Gastrocnemius medialis (tissue), 4 donors: ENCODE results near the gene YAP1. TPM values are rescaled to one million over a fixed set of nuclear protein-coding genes. Genes with fewer than 3 reads are reported as not detected.

Experiments
- ATAC-seq, 2 donors: fragments of 150-250 bp; one replicate each; pipeline ENCODE4 v1.9.1; 2016
- DNase-seq, 2 donors: peaks; one replicate each; pipeline ENCODE4 v3.0.0-alpha.2; 2019
- H3K27ac ChIP-seq, 4 donors: fragments of 200-600 bp; sonication (generic); 1 replicate in 1 of 4; 2 replicates in 3 of 4; pipeline ENCODE4 v1.5.1; 2016 to 2018; ENCODE audit warnings: mild to moderate bottlenecking in 2 of 4, moderate library complexity in 1 of 4
- H3K27me3 ChIP-seq, 3 donors: fragments of 200-600 bp; sonication (generic) in 2 of 3; 1 replicate in 1 of 3; 2 replicates in 2 of 3; pipeline versions ENCODE4 v1.5.1 to v1.6.0; 2016 to 2019; ENCODE audit warnings: mild to moderate bottlenecking in 1 of 3, moderate library complexity in 1 of 3
- H3K36me3 ChIP-seq, 2 donors: fragments of 200-600 bp; sonication (generic) in 1 of 2; one replicate each; pipeline ENCODE4 v1.5.1; 2017 to 2018
- H3K4me1 ChIP-seq, 2 donors: fragments of 200-600 bp; sonication (generic) in 1 of 2; one replicate each; pipeline ENCODE4 v1.5.1; 2016 to 2017; ENCODE audit warnings: mild to moderate bottlenecking in 2 of 2
- H3K4me3 ChIP-seq, 4 donors: fragments of 200-600 bp; sonication (generic) in 3 of 4; 1 replicate in 1 of 4; 2 replicates in 3 of 4; pipeline ENCODE4 v1.5.1; 2016 to 2019; ENCODE audit warnings: mild to moderate bottlenecking in 2 of 4
- H3K9me3 ChIP-seq, 3 donors: fragments of 200-600 bp; sonication (generic) in 2 of 3; 1 replicate in 1 of 3; 2 replicates in 2 of 3; pipeline ENCODE4 v1.5.1; 2016 to 2019
- POLR2A ChIP-seq, 2 donors: fragments of 450-650 bp; IDR thresholded peaks; one replicate each; pipeline ENCODE4 v1.6.1; 2017; ENCODE audit warnings: antibody characterized with exemption in 2 of 2, mild to moderate bottlenecking in 2 of 2, moderate library complexity in 2 of 2
- in situ Hi-C, 4 donors: fragments of 200-750 bp; cut with MboI; loops; one replicate each; pipeline versions ENCODE4 v1.15.0 to v1.8.0; 2017; ENCODE audit warnings: low sequenced_read_pairs in 4 of 4
- intact Hi-C: fragments of 100-400 bp; cut with DNase I; formaldehyde crosslinking; loops from one replicate; pipeline ENCODE4 v1.15.1; 2023; ENCODE audit warnings: low total_unique reads
- total RNA-seq, 4 donors: library from RNA; depleted of rRNA; stranded (reverse); fragments of >200 nt; gene quantifications; one replicate each; pipeline versions ENCODE4 v1.1.0 to v1.2.3, GENCODE V29; 2016
- TF ChIP-seq, protein P1 (sequence below), 5 experiments: fragments of 450-650 bp in 3 of 5; fragments of 200-600 bp in 2 of 5; sonication (generic) in 2 of 5; IDR thresholded peaks in 4 of 5; conservative IDR thresholded peaks in 1 of 5; 1 replicate in 4 of 5; 2 replicates in 1 of 5; pipeline ENCODE4 v1.5.1; 2016 to 2019; ENCODE audit warnings: antibody characterized with exemption in 5 of 5, mild to moderate bottlenecking in 3 of 5, moderate library complexity in 3 of 5

YAP1 gene
- total RNA-seq, 4 donors from 2014 or later, result 41.9 to 89.4 (median 72.6) TPM

DNA sequence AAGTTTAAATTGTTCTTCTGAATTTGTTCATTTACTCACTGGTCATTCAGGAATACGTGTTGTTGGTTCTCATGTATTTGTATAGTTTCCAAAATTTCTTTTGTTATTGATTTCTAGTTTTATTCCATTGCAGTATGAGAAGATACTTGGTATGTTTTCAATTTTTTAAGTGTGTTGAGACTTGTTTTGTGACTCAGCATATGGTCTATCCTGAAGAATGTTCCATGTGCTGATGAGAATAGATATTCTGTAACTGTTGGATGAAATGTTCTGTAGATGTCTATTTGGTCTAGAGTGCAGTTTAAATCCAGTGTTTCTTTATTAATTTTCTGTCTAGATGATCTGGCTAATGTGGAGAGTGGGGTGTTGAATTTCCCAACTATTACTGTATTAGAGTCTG is 39.5 kb upstream of the YAP1 start:
- Histone ChIP-seq H3K4me1 (no peaks in the 10 kb centered on the region), H3K9me3 (no peaks in the 10 kb centered on the region), H3K4me3 (no peak overlapping the region), H3K27ac (no peak overlapping the region), H3K36me3 (no peaks in the 10 kb centered on the region), H3K27me3 (no peaks in the 10 kb centered on the region)
- TF ChIP-seq, protein P1, sequence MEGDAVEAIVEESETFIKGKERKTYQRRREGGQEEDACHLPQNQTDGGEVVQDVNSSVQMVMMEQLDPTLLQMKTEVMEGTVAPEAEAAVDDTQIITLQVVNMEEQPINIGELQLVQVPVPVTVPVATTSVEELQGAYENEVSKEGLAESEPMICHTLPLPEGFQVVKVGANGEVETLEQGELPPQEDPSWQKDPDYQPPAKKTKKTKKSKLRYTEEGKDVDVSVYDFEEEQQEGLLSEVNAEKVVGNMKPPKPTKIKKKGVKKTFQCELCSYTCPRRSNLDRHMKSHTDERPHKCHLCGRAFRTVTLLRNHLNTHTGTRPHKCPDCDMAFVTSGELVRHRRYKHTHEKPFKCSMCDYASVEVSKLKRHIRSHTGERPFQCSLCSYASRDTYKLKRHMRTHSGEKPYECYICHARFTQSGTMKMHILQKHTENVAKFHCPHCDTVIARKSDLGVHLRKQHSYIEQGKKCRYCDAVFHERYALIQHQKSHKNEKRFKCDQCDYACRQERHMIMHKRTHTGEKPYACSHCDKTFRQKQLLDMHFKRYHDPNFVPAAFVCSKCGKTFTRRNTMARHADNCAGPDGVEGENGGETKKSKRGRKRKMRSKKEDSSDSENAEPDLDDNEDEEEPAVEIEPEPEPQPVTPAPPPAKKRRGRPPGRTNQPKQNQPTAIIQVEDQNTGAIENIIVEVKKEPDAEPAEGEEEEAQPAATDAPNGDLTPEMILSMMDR (IDR thresholded peaks at IDR 0.05 in 4 of 5, conservative IDR thresholded peaks at IDR 0.05 in 1 of 5), result no peak
- no peak for TF ChIP-seq POLR2A (IDR thresholded peaks at IDR 0.05)
- in situ Hi-C loops, result loop anchor here in 2 of 4 donors (25.0 kb wide), 1 partner anchor 192 kb away; no protein-coding TSS in a partner anchor
- no peak for DNase-seq
- no peak for ATAC-seq
- intact Hi-C loops, result no loop called here

DNA sequence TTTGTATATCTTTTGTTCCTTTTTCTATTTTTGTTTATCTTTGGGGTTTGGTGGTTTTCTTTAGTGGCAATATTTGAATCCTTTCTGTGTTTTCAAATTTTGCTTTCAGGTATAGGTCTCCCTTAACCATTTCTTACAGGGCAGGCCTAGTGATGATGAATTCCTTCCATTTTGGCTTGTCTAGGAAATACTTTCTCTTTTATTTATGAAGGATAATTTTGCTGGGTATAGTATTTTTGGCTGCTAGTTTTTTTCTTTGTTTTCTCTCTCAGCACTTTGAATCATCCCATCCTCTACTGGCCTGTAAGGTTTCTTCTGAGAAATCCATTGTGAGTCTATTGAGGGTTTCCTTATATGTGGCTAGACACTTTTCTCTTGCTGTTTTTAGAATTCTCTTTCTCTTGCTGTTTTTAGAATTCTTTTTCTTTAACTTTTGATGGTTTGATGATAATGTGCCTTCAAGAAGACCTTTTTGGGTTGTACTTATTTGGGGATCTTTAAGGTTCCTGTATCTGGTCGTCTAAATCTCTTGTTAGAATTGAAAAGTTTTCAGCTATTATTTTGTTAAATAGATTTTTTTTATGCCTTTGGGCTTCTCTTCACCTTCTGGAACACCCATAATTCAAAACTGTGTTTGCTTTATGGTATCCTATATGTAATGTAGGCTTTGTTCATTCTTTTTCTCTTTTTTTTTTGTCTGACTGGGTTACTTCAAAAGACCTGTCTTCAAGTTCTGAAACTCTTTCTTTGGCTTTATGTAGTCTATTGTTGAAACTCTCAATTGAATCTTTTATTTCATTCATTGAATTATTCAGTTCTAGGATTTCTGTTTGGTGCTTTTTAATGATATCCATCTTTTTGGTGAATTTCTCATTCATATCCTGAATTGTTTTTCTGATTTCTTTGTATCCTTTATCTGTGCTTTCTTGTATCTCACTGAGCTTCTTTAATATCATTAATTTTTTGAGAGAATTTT is 38.5 kb upstream of the YAP1 start:
- no peak overlapping the region for H3K27ac ChIP-seq
- no peaks in the 10 kb centered on the region for H3K27me3 ChIP-seq
- TF ChIP-seq, protein P1 (IDR thresholded peaks at IDR 0.05 in 4 of 5, conservative IDR thresholded peaks at IDR 0.05 in 1 of 5), result no peak
- TF ChIP-seq POLR2A (IDR thresholded peaks at IDR 0.05), result no peak
- H3K36me3 ChIP-seq, result no peaks in the 10 kb centered on the region
- in situ Hi-C loops (loop anchor here in 2 of 4 donors (25.0 kb wide), 1 partner anchor 191 kb away; no protein-coding TSS in a partner anchor), intact Hi-C loops (no loop called here)
- H3K4me1 ChIP-seq, result no peaks in the 10 kb centered on the region
- no peak for DNase-seq
- H3K4me3 ChIP-seq, result no peak overlapping the region
- no peak for ATAC-seq
- H3K9me3 ChIP-seq, result no peaks in the 10 kb centered on the region

DNA sequence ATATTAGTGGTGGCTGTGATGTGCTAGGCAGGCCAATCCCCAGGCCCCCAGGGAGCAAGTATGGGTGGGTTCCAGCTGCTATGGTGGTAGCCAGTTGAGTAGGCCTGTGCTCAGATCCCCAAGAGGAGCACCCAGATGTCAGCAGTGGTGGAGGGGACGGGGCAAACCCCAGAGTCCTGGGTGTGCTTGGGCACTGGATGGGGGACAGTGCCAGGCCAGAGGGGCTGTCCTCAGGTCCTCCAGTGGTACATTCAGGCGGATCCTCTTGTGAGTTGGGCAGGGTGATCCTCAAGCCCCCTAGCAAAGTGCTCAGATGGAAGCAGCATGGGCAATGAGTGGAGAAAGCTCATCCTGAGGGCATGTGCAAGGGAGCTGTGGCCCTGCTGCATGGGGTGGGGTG is 37.0 kb upstream of the YAP1 start:
- Histone ChIP-seq H3K4me3 (no peak overlapping the region), H3K36me3 (no peaks in the 10 kb centered on the region), H3K4me1 (no peaks in the 10 kb centered on the region), H3K27ac (no peak overlapping the region), H3K27me3 (no peaks in the 10 kb centered on the region), H3K9me3 (no peaks in the 10 kb centered on the region)
- DNase-seq, result no peak
- intact Hi-C loops (no loop called here), in situ Hi-C loops (loop anchor here in 2 of 4 donors (25.0 kb wide), 1 partner anchor 189 kb away; no protein-coding TSS in a partner anchor)
- TF ChIP-seq POLR2A (IDR thresholded peaks at IDR 0.05), result no peak
- TF ChIP-seq, protein P1 (IDR thresholded peaks at IDR 0.05 in 4 of 5, conservative IDR thresholded peaks at IDR 0.05 in 1 of 5), result no peak
- no peak for ATAC-seq

DNA sequence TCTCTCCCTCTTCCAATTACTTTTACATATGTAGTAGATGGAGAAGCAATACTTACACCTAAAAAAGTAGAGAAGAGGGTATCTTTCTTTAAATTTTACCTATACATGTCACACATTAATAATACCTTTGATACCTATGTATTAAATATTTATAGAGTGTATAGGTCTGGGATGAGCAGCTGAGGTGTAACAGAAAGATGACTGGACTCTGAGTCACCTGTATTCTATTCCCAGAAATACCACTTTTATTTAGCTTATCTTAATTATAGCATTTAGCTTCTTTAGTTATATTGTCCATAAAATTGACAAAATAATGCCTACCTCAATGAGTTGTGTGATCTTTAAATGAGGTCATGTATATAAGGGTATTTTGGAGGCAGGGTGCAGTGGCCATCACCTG is 30.6 kb upstream of the YAP1 start:
- Histone ChIP-seq H3K4me1 (no peaks in the 10 kb centered on the region), H3K27ac (no peak overlapping the region), H3K27me3 (no peaks in the 10 kb centered on the region), H3K9me3 (no peaks in the 10 kb centered on the region), H3K4me3 (no peak overlapping the region), H3K36me3 (no peaks in the 10 kb centered on the region)
- in situ Hi-C loops, result no loop called here
- no peak for ATAC-seq
- DNase-seq, result no peak
- TF ChIP-seq POLR2A (IDR thresholded peaks at IDR 0.05), result no peak
- TF ChIP-seq, protein P1 (IDR thresholded peaks at IDR 0.05 in 4 of 5, conservative IDR thresholded peaks at IDR 0.05 in 1 of 5), result no peak
- intact Hi-C loops, result no loop called here
